CD4-positive, alpha-beta T cell treated with Interleukin-15 for 1 hour (primary cell): ENCODE results near the gene HSPA12A.

Experiments
- DNase-seq: peaks from one replicate; pipeline ENCODE4 v3.0.0-alpha.2; 2020

HSPA12A gene

DNA sequence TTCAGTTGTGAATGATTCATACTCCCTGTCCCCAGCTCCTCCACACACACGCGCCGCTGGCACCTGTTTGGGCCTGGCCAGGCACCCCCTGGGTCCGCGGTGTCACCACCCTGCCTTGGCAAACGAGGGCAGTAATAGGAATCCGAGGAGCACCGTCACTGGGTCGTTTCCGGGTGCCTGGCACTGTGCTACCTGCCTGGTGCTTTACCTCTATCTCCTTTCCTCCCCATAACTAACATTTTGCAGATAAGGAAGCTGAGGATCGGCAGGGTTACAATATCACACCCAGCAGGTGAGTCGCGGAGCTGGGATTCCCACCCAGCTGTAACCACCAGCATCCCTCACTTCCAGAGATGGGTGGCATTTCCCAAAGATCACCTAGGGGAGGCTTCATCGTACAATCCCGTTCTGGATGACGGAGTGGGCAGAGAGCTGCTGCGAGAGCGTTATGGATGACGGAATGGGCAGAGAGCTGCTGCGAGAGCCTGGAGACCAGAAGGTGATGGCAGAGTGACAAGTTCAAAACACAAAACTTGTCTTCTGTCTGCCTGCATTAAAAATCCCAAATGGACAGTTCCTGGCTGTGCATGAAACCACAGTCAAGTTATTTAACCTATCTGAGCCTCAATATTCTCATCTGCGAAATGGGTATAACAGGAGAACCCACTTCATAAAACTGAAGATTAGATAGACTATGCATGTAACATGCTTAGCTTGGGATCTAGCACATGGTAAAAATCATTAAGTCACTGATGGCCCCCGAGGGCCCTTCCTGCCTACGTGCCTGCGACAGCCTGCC lies 1.1 kb upstream of the HSPA12A start:
- DNase-seq = no peak

DNA sequence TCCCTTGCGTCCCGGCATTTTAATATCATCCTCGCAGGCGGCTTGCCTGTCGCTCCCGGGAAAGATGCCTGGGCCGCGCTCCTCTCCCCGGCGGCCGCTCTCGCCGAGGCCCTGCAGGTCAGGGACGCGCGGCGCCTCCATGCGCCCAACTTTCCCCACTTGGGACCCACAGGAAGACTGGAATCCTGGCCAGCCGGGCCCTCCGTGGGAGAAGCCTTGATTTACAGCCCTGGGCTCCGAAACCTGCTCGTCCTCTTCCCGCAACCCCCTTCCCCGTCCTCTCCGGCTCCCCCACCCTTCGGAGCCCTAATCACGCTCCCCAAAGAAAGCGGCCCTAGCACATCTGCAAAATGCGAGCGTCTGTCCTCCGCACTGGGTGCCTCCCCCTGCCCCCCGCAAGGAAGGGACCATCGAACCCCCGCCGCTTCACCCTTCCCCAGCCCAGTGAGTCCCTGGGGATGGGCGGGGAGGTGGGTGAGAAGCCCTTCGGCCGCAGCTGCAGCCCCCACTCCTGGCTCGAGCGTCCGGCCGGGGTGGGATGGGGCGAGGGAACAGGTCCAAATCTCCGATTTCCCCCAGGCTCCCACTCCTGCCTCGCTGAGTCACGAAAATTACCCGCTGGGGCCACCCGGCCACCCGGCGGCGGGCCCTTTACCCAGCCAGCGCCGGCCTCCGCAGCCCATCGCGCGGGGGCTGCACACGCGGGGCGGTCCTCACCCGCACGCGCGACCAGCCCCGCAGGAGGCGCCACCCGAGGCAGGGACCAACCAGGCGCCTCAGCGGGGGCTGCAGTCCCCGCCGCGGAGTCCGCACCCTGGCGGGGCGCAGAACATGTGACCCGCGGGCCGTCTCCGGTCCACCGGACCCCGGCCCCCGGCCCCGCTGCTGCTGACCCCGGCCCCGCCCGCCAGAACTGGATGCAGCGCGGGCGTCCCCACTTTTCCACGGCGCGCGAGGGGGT lies 695 bp downstream of the HSPA12A start:
- no peak for DNase-seq

DNA sequence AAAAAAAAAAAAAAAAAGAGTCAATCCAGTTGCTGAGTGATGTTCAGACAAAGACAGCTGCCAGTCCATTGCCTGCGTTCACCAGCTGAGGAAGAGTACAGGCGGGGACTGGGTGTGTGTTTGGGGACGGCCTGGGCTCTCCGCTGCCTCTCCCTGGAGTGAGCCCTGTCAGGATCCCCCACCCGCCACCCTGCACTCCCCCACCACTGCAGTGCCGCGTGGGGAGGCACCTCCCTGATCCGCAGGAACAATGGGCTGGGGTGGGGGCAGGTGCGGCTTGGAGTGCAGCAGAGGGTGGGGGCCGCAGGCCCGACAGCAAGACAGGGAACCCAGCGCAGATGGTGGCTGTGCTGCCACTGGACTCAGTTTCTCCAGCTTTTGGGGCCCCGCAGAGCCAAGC lies 1.4 kb downstream of the HSPA12A start:
- no peak for DNase-seq

DNA sequence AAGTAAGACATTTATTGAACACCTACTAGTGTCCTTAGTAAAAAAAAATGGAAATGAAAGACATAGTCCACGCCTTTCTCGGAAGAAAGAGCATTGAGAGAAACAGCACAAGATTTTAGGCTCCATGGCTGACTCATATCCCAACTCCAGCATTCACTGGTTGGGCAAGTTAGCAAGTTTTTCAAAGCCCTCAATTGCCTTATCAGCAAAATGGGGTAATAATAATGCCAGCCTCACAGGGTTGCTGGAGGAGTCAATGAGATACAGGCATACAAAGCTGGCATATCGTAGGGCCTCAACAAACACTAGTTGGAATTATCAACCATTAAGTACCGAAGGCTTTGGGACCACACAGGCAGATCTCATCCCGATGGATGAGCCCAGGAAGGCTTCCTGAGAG lies 4.0 kb downstream of the HSPA12A start:
- DNase-seq = no peak

DNA sequence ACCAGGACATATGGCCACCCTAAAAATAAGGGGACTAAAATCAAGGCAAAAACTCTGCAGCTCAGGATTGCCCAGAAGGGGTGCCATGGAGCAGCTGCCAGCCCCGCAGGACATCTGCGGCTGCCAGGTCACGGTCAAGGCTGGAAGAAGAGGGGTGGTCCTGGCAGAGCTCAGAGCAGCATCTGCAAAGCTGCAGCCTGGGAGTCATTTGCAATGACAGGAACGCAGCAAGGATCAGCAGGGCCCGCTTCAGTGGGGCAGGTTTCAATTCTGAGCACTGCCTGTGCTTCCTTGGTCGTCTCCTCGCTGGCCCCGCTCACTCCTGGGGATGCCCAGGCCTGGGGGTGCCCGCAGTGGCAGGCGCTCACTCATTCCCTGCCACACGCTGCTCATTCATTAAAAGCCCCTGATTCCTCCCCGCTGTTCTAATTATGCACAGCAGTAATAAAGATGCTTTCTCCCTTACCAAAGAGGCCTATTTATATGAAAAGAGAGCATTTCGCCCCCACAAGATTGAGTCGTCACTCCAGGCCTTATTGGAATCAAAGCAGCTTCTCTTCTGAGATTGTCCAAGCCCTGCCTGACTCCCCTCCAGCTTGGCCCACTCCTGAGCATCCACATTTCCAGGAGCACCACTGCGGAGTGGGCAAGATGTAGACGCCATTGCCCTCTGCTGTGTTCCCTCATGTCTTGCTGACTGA lies 4.6 kb downstream of the HSPA12A start:
- DNase-seq = no peak

DNA sequence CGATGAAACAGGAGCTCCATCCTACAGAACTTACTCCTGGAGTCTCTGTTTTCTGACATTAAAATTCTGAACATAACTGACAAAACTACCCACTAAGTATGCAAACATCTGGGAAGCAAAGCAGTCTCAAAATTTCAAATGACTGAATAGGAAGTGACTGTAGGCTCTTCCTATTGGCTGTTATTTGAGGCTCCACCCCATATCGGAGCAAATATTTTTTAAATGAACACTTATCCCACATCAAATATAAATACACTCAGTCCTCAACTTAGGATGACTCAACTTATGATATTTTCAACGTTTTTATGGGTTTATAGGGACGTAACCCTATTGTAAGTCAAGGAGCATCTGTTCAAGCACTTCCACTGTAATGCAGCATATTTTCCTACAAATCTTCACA lies 8.8 kb downstream of the HSPA12A start:
- no peak for DNase-seq

DNA sequence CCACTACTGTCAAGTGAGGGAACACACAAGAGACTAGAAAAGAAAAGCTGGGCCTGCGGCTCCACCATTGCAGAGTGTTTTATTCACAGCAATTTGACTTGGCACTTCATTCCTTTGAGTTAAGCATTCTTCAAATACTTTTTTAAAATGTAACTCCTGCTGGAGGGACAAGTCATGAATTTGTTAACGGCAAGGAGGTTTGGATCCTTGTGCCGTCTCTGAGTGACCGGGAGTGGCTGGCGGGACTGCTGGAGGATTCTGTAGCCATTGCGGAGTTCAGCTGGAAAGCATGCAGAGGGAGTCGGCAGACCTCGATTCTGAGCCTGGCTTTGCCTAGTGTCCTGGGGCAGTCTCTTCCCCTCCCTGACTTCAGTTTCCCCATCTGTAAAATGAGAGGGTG lies 9.8 kb downstream of the HSPA12A start:
- DNase-seq = no peak

DNA sequence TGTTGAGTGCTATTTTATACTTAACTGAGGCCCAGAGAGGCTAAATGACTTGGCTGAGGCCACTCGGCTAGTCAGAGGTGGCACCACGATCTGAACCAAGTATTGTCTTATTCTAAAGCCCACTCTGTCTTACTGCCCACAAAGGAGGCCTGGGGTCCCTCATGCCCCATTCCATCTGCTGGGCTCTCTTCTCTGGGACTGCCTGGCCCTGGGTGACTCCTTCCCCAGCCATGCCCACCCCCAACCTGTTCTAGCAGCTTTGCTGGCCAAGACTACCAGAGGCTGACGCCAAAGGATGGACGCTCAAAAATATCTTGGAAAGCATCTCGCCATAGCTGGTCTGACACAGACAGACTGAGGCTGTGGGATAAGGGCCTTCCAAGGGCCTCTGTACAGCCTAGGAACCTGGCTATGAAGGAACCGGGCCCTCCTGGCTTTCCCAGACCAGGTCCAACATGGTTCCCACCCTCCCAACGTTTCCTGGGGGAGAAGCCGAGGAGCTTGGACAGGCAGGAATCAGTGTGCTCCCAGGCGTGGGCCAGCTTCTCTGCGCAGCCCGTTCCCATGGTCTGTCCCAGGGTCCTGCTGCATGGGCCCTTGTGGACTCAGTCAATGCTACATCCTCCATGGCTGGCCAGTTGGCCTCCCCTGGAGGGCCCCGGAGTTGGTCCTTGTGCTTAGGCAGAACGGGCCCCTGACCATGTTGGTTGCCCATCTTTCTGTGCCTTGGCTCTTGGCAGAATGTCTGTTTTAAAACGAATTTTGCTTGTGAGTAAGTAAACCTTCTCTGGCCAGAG lies 11.7 kb downstream of the HSPA12A start:
- DNase-seq = no peak

DNA sequence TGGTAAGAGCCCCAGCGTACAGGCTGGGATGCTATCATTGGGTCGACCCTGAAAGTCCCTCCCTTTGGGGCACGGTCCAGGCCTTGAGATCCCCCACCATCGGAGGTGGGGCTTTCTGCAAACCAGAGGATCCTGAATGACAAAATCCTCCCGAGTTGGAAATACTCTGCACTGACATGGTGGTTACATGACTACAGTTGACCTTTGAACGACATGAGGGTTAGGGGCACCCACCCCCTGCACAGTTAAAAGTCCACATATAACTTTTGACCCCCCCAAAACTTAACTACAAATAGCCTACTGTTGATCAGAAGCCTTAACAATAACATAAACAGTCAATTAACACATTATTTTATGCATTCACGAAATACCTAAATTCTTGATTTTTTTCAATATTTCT lies 13.1 kb downstream of the HSPA12A start:
- DNase-seq = no peak

DNA sequence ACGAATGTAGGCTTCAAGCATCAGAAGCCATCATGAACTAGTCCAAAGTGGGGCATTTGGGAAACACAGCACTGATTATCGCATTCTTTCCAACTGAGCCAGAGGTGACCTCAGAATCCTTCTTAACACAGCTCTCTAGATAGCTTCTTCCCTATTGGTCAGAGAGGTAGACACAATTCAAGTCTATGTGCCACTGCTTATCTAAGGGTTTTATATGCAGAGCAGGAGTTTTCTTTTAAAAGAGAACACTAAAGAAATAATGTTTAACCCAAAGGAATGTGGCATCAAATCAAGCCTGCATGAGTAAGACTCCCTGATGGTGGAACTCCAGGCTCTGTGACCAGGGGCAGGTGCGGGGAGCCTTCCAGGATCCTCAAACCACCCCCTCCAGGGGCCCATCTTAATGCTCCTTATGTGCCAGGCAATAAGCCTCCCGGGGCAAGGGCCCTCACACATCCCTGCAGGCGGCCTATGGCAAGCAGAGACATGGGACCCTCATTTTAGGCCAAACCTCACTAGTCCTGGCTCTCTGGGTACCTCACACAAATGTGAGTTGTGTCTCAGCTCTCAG lies 13.8 kb downstream of the HSPA12A start:
- DNase-seq = no peak

DNA sequence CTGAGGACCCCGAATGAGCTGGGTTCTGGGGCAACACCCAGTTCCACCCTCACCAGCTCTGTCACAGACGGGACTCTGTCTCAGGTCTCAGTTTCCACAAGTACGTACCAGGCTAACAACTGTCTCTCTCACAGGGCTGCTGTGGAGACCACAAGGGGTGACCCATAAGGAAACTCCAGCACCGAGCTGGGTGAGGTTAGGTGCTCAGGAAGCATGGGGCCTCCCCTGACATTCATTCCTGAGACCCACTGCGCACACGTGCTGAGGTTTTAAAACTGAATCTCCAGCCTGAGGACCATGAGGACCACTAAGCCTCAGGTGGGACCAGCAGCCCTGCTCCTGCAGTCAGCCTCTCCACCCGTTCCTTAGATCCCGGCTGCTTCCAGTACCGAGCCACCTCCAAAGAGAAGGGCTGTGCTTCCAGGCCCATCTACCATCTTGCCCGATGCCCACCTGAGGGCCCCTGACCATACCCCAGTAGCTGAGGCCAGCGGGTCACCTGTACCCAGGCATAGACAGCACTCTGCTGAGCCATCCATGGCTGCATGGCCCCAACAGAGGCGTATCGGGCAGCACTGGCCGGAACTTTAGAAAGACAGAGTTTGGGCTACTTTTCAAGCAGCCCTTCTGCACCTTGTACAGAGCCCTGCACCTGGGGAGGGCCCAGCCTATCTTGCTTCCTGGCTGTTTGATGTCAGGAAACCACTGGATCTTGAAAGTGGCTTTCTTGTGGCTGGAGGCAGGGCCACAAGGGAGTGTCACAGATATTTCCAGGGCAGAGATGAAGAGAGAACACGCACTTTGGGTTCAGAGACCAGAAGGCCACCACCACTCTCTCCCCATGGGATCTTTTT lies 18.7 kb downstream of the HSPA12A start:
- peak; percentile 56 for DNase-seq

DNA sequence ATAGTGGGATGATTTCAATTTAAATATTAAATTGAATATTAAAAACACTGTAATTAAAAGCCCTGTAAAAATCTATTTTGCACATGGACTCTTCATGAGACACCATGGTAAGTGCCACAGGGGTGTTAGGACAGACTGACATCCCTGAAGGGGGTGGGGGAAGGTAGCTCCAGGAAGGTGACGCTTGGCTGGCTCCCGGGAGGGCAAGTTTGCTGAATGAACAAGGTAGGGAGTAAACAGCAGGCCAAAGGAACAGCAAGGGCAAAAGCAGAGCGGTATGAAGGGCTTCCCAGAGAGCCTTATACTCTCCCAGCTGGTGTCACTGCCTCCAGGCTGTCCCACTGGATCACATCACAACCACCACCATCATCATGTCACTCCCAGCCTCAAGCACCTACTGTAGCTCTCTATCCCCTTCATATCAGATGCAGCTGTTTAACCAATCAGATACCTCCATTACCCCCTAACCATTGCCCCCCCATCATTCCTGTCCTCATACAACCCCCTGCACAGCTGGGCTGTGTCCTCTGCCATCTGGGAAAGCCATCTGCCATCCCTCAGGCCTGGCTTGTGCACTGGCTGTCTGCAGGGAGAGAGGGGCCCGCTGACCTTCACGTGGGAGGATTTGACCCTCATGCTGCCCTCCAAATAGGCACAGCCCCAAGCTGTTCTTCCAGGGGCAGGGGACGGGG lies 19.5 kb downstream of the HSPA12A start:
- no peak for DNase-seq

DNA sequence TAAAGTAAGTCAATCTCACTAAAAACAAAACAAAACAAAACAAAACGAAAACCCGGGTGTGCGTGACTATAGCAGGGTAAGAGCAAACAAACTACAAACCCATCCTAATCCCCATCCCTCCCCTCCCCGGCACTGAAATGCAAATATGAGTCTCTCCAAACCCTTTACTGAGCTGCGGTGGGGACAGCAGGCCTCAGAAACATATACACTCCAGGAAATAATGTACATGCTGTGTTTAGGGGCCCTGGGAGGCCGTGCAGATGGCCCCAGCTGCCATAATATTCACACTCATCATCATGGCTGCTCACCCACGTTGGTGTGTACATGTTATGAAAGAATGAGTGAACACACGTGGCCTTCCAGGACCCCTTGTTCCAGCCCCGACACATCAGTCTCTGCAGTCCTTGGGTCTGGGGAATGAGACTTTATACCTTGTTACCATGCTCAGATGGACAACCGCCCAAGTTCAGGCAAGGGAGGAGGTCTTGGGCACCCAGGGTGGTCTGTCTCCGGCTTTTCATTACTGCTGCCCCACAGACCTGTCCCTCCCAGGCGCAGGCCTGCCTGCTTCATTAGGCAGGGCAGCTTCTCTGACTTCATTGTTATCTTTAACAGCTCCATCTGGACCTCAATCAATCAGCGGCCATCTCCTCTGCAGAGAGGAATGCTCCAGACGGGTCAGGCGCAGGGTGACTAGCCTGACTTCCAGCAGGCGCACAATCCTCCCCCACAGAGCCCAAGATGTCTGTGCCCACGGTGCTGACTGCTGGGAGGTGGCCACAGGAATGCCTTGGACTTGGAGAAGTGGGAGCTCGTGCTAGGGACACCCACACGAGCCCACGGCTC lies 20.6 kb downstream of the HSPA12A start:
- no peak for DNase-seq

DNA sequence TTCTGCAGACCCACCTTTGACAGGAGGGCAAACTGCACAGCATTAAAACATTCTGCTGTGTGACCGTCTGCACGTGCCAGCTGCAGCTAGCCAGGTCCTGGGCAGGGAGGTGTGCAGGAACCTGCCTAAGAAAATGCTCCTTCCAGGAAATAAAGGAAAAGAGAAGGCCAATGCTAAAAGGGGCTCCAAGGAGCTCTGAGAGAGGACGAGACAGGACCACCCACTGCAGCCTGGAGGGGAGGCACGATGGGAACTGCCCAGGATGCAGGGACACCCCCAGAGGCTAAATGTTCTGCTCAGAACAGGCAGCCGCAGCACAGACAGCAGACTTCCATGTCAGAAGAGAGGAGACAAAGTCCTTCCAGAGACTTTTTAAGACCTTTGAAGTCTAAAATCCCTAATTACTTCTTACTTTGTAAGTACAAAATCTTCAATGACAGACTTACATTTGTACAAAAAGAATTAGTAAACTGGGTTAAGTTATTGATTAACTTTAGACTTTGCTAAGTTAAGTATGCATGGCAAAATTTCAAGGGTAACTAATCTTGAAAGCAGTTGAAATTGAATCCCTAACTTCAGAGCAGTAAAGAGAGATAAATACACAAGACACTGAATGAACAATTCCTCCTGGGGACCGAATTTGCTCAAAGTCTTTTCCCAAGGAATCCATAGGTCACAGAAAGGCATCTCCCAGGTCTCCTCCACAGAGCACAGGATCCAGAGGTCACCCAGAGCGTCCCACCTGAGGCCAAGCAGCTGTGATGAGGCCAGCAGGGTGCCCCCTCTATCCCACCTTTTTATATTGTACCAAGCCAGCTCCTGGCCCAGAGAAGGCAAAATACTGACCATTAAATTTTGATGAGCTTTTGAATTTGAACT lies 21.5 kb downstream of the HSPA12A start:
- no peak for DNase-seq

DNA sequence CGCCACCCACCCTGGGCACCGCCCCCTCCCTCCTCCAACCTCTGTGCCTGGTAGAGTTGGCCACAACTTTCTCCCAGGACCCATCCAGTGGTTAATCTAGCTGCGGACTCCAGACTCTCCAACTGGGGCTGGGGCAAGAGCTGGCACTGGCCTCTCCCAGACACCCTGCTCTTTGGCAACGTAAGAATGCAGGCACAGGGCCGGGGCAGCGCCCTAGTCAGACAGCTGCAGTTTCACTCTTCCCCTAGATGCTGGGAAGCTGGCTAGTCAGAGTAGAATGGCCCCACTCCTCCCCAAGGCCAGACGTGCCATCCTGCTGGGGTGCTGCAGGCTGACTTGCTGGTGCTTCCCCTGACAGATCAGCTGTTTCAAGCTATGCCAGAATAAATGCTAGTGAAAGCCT lies 22.1 kb downstream of the HSPA12A start:
- DNase-seq = no peak

DNA sequence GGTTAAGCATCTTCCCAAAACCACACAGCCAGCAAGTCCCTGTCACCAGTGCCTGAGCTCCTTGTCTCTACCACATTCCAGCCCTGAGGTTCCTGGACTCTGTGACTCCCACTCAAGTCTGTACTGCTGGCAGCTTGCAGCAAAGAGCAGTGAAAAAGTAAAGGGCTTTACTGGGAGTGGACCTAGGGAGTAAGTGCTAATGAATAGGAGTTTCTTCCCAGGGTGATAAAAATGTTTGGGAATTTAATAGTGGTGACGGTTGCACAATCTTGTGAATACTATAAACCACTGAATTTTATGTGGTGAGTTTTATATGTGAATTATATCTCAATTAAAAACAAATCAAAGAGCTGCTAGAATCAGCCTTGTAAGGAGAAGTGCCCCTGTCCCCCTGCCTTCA lies 22.6 kb downstream of the HSPA12A start:
- DNase-seq = no peak

DNA sequence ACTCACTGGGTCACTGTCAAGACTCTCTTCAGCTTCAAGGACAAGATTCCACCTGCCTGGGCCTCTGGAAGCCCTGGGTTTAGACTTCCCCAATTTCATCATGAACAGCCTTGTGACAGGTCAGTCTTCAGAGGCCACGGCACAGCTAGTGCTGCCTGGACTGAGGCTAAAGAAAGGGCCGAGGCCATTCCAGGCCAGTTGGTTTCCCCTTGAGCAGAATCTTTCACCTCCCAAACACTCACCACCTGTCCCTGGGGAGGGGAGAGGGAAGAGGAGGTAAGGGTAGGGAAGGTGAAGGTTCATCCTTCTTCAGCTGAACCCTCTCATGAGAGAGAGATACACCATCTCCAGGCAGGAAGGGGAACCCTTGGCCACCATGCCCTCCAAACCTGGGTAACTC lies 24.3 kb downstream of the HSPA12A start:
- DNase-seq = no peak

DNA sequence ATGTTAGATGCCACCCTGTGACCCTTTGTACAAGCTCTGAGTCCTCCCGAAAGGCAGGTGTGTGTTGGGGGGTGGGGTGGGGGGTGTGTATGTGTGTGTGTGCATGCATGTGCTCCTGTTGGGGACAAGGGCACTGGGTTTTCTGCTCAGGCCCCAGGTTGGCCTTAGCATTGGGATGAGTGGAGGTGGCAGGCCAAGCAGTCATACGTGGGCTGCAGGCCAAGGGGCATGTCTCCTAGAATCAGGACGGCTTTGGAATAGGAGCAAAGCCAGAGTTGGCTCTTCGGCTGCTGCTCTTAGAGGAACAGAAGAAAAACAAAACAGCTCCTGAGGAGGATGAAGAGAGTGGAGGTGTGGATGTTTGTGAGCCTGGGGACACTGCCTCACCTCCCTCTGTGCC lies 26.0 kb downstream of the HSPA12A start:
- no peak for DNase-seq
